Breast epithelium (tissue), 3 donors: Measurements from ENCODE around the gene SEC23B.

ENCODE experiments used
- CTCF ChIP-seq, 3 donors: fragments of 450-650 bp; IDR thresholded peaks; one replicate each; pipeline ENCODE4 v1.5.1; 2016 to 2017; ENCODE audit warnings: antibody characterized with exemption in 3 of 3, mild to moderate bottlenecking in 3 of 3, moderate library complexity in 3 of 3
- POLR2A ChIP-seq: fragments of 450-650 bp; IDR thresholded peaks from one replicate; pipeline ENCODE4 v1.6.1; 2016; ENCODE audit warnings: antibody characterized with exemption, mild to moderate bottlenecking, moderate library complexity

- no peak for TF ChIP-seq POLR2A
- TF ChIP-seq CTCF (IDR thresholded peaks at IDR 0.05), result no peak
These were observed 11.7 kb upstream of the SEC23B start for GRCh38 chr20:18496042-18496441.
